Measurements from ENCODE around the gene ARHGAP26. TPM values are rescaled to one million over a fixed set of nuclear protein-coding genes. Genes with fewer than 3 reads are reported as not detected.
A peak's percentile ranks its signal among the peaks of the same experiment; 100 is the strongest.

ARHGAP26 gene
- total and polyA plus RNA-seq, 2 of the 4 experiments (the other 2 are of a cell fraction): 0.54 to 0.56 TPM

DNA sequence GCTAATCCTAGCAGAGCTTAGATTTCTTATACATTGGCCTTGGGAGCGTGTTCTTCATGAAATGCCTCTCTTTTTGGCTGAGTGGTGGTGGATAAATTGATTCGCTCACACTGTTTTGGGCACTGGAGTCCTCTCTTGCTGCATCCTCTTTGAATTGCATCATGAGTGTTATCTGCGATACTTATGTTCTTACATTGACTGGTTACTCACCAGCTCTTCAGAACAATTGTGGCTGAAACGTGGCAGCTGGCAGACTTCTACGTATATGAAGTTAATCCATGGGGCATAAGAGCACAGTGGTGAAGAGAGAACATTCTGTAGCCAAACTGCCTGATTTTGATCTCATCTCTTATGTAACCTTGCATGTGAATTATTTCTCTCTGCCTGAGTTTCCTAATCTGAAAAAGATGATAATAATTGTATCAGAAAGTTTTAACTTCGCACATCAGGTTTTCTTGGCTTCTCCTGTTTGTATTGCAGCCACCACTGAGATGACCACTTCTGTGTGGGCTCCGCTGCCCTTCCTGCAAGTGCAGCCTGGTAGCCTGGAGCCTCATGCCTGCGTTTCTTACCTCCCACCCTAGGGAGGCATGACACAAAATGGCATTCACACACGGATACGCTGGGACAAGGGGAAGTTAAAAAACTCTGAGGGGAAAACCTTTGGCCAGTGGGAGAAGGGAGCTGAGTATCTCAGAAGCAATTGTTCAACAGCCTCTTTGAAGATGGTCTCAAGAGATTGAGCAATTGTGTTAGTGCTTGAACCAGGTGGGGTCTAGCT, 295.2 kb downstream of the ARHGAP26 start:
- Histone ChIP-seq H3K4me2 (ENCODE audit: low read depth, low read length) (no peak overlapping the region), H2BK20ac (ENCODE audit: low read depth, low read length) (peak overlapping the region; percentile 79), H4K5ac (ENCODE audit: low read depth, low read length) (peak overlapping the region; percentile 79), H2BK5ac (ENCODE audit: low read depth, low read length, poor library complexity, severe bottlenecking) (peak overlapping the region; percentile 78), H2BK15ac (ENCODE audit: low read depth, low read length) (peak overlapping the region; percentile 95; the same call in 2 of the 3 replicates), H3K36me3 (ENCODE audit: control insufficient read depth, insufficient read depth, low read length) (no peaks in the 10 kb centered on the region), H4K8ac (ENCODE audit: low read depth in 2 of 2, low read length in 2 of 2) (peak overlapping the region; percentile 39 to 75), H3K9me3 (ENCODE audit: control insufficient read depth, insufficient read depth, low read length) (no peaks in the 10 kb centered on the region), H3K27ac (ENCODE audit: insufficient read depth, low read length) (peak overlapping the region; percentile 51; the same call in 1 of the 2 replicates), H3K27me3 (ENCODE audit: control insufficient read depth, insufficient read depth, low read length) (no peaks in the 10 kb centered on the region), H3K18ac (ENCODE audit: low read depth, low read length) (peak overlapping the region; percentile 95), H2AK9ac (replicated peaks; ENCODE audit: low read depth, low read length, poor library complexity) (no peak overlapping the region), H3K79me1 (ENCODE audit: low read depth in 1 of 2, low read length in 2 of 2) (peaks cover 0 to 14% of the 10 kb centered on the region in 2 experiments; a peak in 2 of 4 replicates), H3K9me1 (ENCODE audit: insufficient read depth, low read length) (peaks cover 30% of the 10 kb centered on the region), H3K4me3 (ENCODE audit: insufficient read depth, low read depth, low read length) (no peak overlapping the region), H3K9ac (ENCODE audit: low read depth, low read length) (no peak overlapping the region), H3K4ac (ENCODE audit: low read depth, low read length) (peak overlapping the region; percentile 79), H4K20me1 (ENCODE audit: insufficient read depth, low read length) (no peaks in the 10 kb centered on the region), H2AK5ac (ENCODE audit: low read depth, low read length) (peak overlapping the region; percentile 86), H4K91ac (ENCODE audit: insufficient read depth, low read depth, low read length) (peak overlapping the region; percentile 64), H2BK120ac (ENCODE audit: low read depth, low read length) (peak overlapping the region; percentile 97), H2AFZ (replicated peaks; ENCODE audit: low read length, poor library complexity) (no peak overlapping the region), H3K23ac (ENCODE audit: low read depth, low read length) (peak overlapping the region; percentile 77), H3K14ac (replicated peaks; ENCODE audit: low read depth, low read length) (peak overlapping the region; percentile 76), H3K56ac (ENCODE audit: extremely low read depth, insufficient read depth, low read length) (no peak overlapping the region), H3K4me1 (ENCODE audit: control insufficient read depth, insufficient read depth, low read length) (peaks cover 36% of the 10 kb centered on the region)
- dilution Hi-C loops (cut with HindIII; ENCODE audit: low sequenced_read_pairs, unreplicated experiment): no loop called here
- no CpG with 5 or more reads among the region's 10 CpGs for WGBS, 2 experiments (ENCODE audit: extremely low coverage in 2 of 2, insufficient read length in 1 of 2)
- BruUV-seq (replicated peaks): no TSS peak
- in situ Hi-C loops (cut with MboI; ENCODE audit: low sequenced_read_pairs): no loop called here
- ATAC-seq (ENCODE audit: low read depth) (peak; percentile 4; the same call in 1 of the 2 replicates), DNase-seq (peak; percentile 88)
- peak; percentile 41; the same call in 1 of the 2 replicates for TF ChIP-seq FOS (IDR thresholded peaks at IDR 0.05; ENCODE audit: low read depth, low read length)
- TF ChIP-seq MXI1 (IDR thresholded peaks at IDR 0.05; ENCODE audit: borderline replicate concordance, low read depth, low read length): no peak
- TF ChIP-seq RCOR1 (IDR thresholded peaks at IDR 0.05; ENCODE audit: insufficient replicate concordance, low read length): no peak
- peak; percentile 74 for TF ChIP-seq BHLHE40 (IDR thresholded peaks at IDR 0.05; ENCODE audit: low read depth, low read length)
- peak; percentile 93 for TF ChIP-seq CEBPB (IDR thresholded peaks at IDR 0.05; ENCODE audit: low read depth, low read length)
- CTCF ChIA-PET: interaction anchor here (0.8 to 1.6 kb wide), 3 partner anchors 18 to 336 kb away, joined by 3 to 7 read pairs (median 3); no protein-coding TSS in a partner anchor
- POLR2A ChIA-PET (ENCODE audit: unreplicated experiment): no interaction called here
- intact Hi-C loops (cut with micrococcal nuclease): no loop called here
